Measurements from ENCODE around the gene TLE4.
A peak's percentile ranks its signal among the peaks of the same experiment; 100 is the strongest.
"Not testable (repeated sequence)": the region's sequence is repeated elsewhere in the genome, so short reads cannot be mapped to it uniquely, and the experiment has no call there.

TLE4 gene

GRCh38 chr9:79571309-79572031 is at the start of gene TLE4:
Gene TLE4, plus strand, starts transcription at chr9:79571965. Its CDS starts 826 bp downstream, at chr9:79572791.
- peak; percentile 100 for DNase-seq

GRCh38 chr9:79522793-79523192 is 49.0 kb upstream of the TLE4 start:
- DNase-seq = no peak

- no peak for DNase-seq
These were observed 47.5 kb upstream of the TLE4 start for GRCh38 chr9:79524266-79524665.

- no peak for DNase-seq
These were observed 45.6 kb upstream of the TLE4 start for GRCh38 chr9:79526149-79526672.

GRCh38 chr9:79535534-79535933 is 36.2 kb upstream of the TLE4 start:
- no peak for DNase-seq

GRCh38 chr9:79537838-79538237 is 33.9 kb upstream of the TLE4 start:
- DNase-seq = no peak

GRCh38 chr9:79542735-79543620 is 28.8 kb upstream of the TLE4 start:
- DNase-seq = no peak

GRCh38 chr9:79544375-79544774 is 27.4 kb upstream of the TLE4 start:
- DNase-seq = not testable (repeated sequence)

- DNase-seq = no peak
These were observed 20.2 kb upstream of the TLE4 start for GRCh38 chr9:79551586-79551985.

GRCh38 chr9:79551994-79552393 is 19.8 kb upstream of the TLE4 start:
- DNase-seq = peak; percentile 7

- no peak for DNase-seq
These were observed 16.2 kb upstream of the TLE4 start for GRCh38 chr9:79555474-79556089.

GRCh38 chr9:79559495-79560181 is 12.1 kb upstream of the TLE4 start:
- no peak for DNase-seq

GRCh38 chr9:79562749-79563386 is 8.9 kb upstream of the TLE4 start:
- no peak for DNase-seq

- DNase-seq = no peak
These were observed 7.7 kb upstream of the TLE4 start for GRCh38 chr9:79564105-79564504.

GRCh38 chr9:79565245-79565644 is 6.5 kb upstream of the TLE4 start:
- DNase-seq = no peak

GRCh38 chr9:79567671-79568098 is 4.1 kb upstream of the TLE4 start:
- no peak for DNase-seq

GRCh38 chr9:79568337-79569101 is 3.2 kb upstream of the TLE4 start:
- no peak for DNase-seq

GRCh38 chr9:79569814-79570447 is 1.8 kb upstream of the TLE4 start:
- DNase-seq = no peak

- peak; percentile 49 for DNase-seq
These were observed 1.1 kb upstream of the TLE4 start for GRCh38 chr9:79570448-79571308.

Data from GDM1 (cell line).